ENCODE measurements around the gene RPUSD1.

GRCh38 chr16:740459-740763 is 47.8 kb downstream of the RPUSD1 start:
- TF ChIP-seq EZH2 (IDR thresholded peaks at IDR 0.05; ENCODE audit: insufficient read depth, poor library complexity, severe bottlenecking) (no peak), EZH2phosphoT487 (IDR thresholded peaks at IDR 0.05; ENCODE audit: insufficient read depth, low read depth) (no peak)

Measured in GM23248 (cell line).